Uterus (tissue), 4 donors: ENCODE measurements around the gene TET2. TPM values are rescaled to one million over a fixed set of nuclear protein-coding genes. Genes with fewer than 3 reads are reported as not detected.
A peak's percentile ranks its signal among the peaks of the same experiment; 100 is the strongest.

Source experiments
- DNase-seq, 2 donors: peaks; one replicate each; pipeline ENCODE4 v3.0.0-alpha.2; 2019 to 2020
- H3K27ac ChIP-seq, 2 donors: fragments of 200-600 bp; sonication (generic); 1 replicate in 1 of 2; 2 replicates in 1 of 2; pipeline ENCODE4 v1.5.1; 2016 to 2018
- H3K27me3 ChIP-seq, 2 donors: fragments of 200-600 bp; sonication (generic); one replicate each; pipeline ENCODE4 v1.5.1; 2018 to 2019; ENCODE audit warnings: control low read depth in 1 of 2
- H3K36me3 ChIP-seq, 2 donors: fragments of 200-600 bp; sonication (generic); one replicate each; pipeline ENCODE4 v1.5.1; 2019; ENCODE audit warnings: control low read depth in 1 of 2
- H3K4me1 ChIP-seq, 2 donors: fragments of 200-600 bp; sonication (generic); one replicate each; pipeline ENCODE4 v1.5.1; 2018 to 2019; ENCODE audit warnings: control low read depth in 1 of 2
- H3K4me3 ChIP-seq, 2 donors: fragments of 200-600 bp; sonication (generic); 1 replicate in 1 of 2; 2 replicates in 1 of 2; pipeline ENCODE4 v1.5.1; 2018 to 2019; ENCODE audit warnings: mild to moderate bottlenecking in 1 of 2
- H3K9me3 ChIP-seq, 2 donors: fragments of 200-600 bp; sonication (generic); one replicate each; pipeline ENCODE4 v1.5.1; 2019; ENCODE audit warnings: control low read depth in 1 of 2
- CTCF ChIP-seq, 4 experiments: fragments of 200-600 bp in 2 of 4; fragments of 450-650 bp in 2 of 4; sonication (generic) in 2 of 4; IDR thresholded peaks; one replicate each; pipeline ENCODE4 v1.5.1; 2016 to 2019; ENCODE audit warnings: antibody characterized with exemption in 4 of 4, mild to moderate bottlenecking in 2 of 4, moderate library complexity in 1 of 4
- POLR2A ChIP-seq, 2 donors: fragments of 450-650 bp; IDR thresholded peaks; one replicate each; pipeline ENCODE4 v1.6.1; 2016; ENCODE audit warnings: antibody characterized with exemption in 2 of 2, mild to moderate bottlenecking in 1 of 2, moderate library complexity in 1 of 2
- intact Hi-C: fragments of 100-400 bp; cut with DNase I; formaldehyde crosslinking; loops from one replicate; pipeline ENCODE4 v1.15.1; 2023; ENCODE audit warnings: low total_unique reads
- total RNA-seq, 4 donors: library from RNA; depleted of rRNA in 3 of 4; stranded (reverse); fragments of >200 nt in 3 of 4; gene quantifications; one replicate each; pipeline versions ENCODE4 v1.1.0 to v1.2.4, GENCODE V29; 2014 to 2023
- donor health status: DM: yes; HTN: yes; CAD: no.

The TET2 gene
- total RNA-seq, 4 donors from 2014 or later, result 17.9 to 93.5 (median 35.9) TPM

DNA sequence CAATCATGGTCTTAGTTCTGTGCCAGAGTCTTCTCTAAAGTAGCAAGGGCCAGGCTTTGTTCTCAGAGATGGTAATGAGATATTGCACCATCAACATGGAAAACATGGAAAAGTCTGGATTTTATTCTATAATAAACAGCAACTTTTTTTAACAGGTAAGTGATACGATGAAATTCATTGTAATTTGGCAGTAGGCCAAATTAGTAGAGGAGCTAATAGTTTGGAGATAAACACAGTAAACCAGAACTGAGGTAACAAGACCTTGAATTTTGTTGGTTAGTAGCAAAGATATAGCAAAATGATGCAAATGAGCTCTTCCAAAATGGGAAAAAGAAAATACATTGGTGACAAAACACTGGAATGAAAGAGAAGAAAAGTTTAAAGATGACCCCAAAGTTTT is 126.6 kb downstream of the TET2 start:
- intact Hi-C loops, result no loop called here
- no peak overlapping the region for H3K27ac ChIP-seq
- no peaks in the 10 kb centered on the region for H3K9me3 ChIP-seq
- TF ChIP-seq CTCF (IDR thresholded peaks at IDR 0.05) (no peak), POLR2A (IDR thresholded peaks at IDR 0.05) (no peak)
- no peak overlapping the region for H3K4me3 ChIP-seq
- H3K4me1 ChIP-seq, result no peaks in the 10 kb centered on the region
- no peak for DNase-seq
- no peaks in the 10 kb centered on the region for H3K27me3 ChIP-seq
- H3K36me3 ChIP-seq, result no peaks in the 10 kb centered on the region

DNA sequence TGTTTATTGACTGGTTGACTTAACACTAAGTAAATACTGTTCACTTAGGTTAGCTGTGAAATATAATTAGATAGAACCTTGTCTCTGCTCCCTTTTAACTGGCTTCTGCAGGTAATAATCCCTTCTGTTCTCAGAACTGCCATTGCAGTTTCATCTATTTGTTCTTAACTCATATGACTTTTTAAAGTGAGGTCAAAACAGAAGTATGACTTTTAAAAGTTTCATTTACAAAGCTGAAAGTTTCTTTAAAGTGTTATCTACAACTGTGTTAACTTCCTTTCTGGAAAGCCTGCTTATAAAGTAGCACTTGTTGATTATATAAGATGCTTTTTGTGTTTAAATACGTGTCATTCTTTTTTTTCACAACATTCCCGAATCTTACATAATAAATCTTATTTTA is 127.4 kb downstream of the TET2 start:
- no peak for DNase-seq
- intact Hi-C loops, result no loop called here
- Histone ChIP-seq H3K4me3 (no peak overlapping the region), H3K36me3 (no peaks in the 10 kb centered on the region), H3K4me1 (no peaks in the 10 kb centered on the region), H3K27ac (no peak overlapping the region), H3K9me3 (no peaks in the 10 kb centered on the region), H3K27me3 (no peaks in the 10 kb centered on the region)
- TF ChIP-seq POLR2A (IDR thresholded peaks at IDR 0.05) (no peak), CTCF (IDR thresholded peaks at IDR 0.05) (no peak)

GRCh38 chr4:105274504-105274903 is 127.8 kb downstream of the TET2 start:
- intact Hi-C loops, result no loop called here
- H3K36me3 ChIP-seq, result no peaks in the 10 kb centered on the region

GRCh38 chr4:105276361-105277104 is 129.9 kb downstream of the TET2 start:
- H3K4me1 ChIP-seq, result no peaks in the 10 kb centered on the region
- no peak for DNase-seq
- intact Hi-C loops, result no loop called here
- H3K27me3 ChIP-seq, result no peaks in the 10 kb centered on the region
- no peak for TF ChIP-seq POLR2A (IDR thresholded peaks at IDR 0.05)
- H3K27ac ChIP-seq, result no peak overlapping the region
- no peaks in the 10 kb centered on the region for H3K36me3 ChIP-seq
- H3K9me3 ChIP-seq, result no peaks in the 10 kb centered on the region
- H3K4me3 ChIP-seq, result no peak overlapping the region

More at GRCh38 chr4:105274504-105274903, 127.8 kb downstream of the TET2 start:
- Histone ChIP-seq H3K27ac (peak overlapping the region in 1 of 2 donors; percentile 46), H3K4me1 (no peaks in the 10 kb centered on the region), H3K9me3 (no peaks in the 10 kb centered on the region), H3K27me3 (no peaks in the 10 kb centered on the region), H3K4me3 (no peak overlapping the region)
- DNase-seq, result no peak
- TF ChIP-seq POLR2A (IDR thresholded peaks at IDR 0.05) (no peak), CTCF (IDR thresholded peaks at IDR 0.05) (no peak)

DNA sequence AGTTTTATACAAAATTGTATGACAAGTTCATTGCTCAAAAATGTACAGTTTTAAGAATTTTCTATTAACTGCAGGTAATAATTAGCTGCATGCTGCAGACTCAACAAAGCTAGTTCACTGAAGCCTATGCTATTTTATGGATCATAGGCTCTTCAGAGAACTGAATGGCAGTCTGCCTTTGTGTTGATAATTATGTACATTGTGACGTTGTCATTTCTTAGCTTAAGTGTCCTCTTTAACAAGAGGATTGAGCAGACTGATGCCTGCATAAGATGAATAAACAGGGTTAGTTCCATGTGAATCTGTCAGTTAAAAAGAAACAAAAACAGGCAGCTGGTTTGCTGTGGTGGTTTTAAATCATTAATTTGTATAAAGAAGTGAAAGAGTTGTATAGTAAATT is 131.0 kb downstream of the TET2 start:
- intact Hi-C loops, result no loop called here

More for the DNA sequence above, 131.0 kb downstream of the TET2 start:
- H3K27ac ChIP-seq, result no peak overlapping the region
- H3K9me3 ChIP-seq, result no peaks in the 10 kb centered on the region
- TF ChIP-seq POLR2A (IDR thresholded peaks at IDR 0.05) (no peak), CTCF (IDR thresholded peaks at IDR 0.05) (no peak)
- no peak for DNase-seq
- H3K27me3 ChIP-seq, result no peaks in the 10 kb centered on the region
- H3K4me3 ChIP-seq, result no peak overlapping the region
- H3K36me3 ChIP-seq, result no peaks in the 10 kb centered on the region
- no peaks in the 10 kb centered on the region for H3K4me1 ChIP-seq
